ENCODE results near the gene ABCG2.

Gene ABCG2

DNA sequence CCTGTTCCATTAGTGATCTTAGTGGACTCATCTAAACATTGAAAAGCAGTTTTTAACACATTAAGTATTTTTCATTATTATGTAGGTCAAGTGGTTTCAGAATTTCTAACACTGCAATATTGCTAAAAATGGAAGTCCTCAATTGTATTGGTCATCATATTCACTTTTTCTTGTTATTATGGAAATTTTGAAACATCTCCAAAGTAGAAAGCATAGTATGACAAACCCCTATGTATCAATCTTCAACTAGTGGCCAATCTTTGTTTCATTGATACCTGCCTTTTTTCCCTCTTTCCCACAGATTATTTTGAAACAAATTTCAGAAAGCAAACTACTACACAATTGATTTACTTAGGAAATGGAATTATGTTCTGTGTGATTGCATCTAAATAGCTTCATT, 14.5 kb upstream of the ABCG2 start:
- no peak for DNase-seq (ENCODE audit: low read depth)
- no peak overlapping the region for H3K4me3 ChIP-seq (ENCODE audit: low read depth, low read length)
- TF ChIP-seq, protein P1, sequence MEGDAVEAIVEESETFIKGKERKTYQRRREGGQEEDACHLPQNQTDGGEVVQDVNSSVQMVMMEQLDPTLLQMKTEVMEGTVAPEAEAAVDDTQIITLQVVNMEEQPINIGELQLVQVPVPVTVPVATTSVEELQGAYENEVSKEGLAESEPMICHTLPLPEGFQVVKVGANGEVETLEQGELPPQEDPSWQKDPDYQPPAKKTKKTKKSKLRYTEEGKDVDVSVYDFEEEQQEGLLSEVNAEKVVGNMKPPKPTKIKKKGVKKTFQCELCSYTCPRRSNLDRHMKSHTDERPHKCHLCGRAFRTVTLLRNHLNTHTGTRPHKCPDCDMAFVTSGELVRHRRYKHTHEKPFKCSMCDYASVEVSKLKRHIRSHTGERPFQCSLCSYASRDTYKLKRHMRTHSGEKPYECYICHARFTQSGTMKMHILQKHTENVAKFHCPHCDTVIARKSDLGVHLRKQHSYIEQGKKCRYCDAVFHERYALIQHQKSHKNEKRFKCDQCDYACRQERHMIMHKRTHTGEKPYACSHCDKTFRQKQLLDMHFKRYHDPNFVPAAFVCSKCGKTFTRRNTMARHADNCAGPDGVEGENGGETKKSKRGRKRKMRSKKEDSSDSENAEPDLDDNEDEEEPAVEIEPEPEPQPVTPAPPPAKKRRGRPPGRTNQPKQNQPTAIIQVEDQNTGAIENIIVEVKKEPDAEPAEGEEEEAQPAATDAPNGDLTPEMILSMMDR (IDR thresholded peaks at IDR 0.05; ENCODE audit: control insufficient read depth, extremely low read depth, insufficient read depth): no peak

DNA sequence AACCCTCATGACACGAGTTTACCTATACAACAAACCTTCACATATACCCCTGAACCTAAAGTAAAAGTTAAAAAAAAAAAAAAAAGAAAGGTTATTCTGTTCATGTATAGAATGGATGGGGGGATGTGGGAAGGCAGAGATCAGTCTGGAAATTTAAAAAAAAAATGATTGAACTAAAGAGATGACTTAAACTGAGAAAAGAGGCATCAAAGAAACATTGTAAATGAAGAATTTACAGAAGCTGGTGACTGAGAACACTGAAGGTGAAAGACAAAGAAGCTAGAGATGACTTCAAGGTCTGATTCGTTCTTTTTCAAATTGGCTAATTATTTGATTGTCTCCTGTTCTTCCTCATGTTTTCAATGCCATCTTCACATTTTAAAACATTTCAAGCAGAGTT, 12.8 kb upstream of the ABCG2 start:
- H3K4me3 ChIP-seq (ENCODE audit: low read depth, low read length): no peak overlapping the region
- TF ChIP-seq, protein P1 (IDR thresholded peaks at IDR 0.05; ENCODE audit: control insufficient read depth, extremely low read depth, insufficient read depth): no peak

DNA sequence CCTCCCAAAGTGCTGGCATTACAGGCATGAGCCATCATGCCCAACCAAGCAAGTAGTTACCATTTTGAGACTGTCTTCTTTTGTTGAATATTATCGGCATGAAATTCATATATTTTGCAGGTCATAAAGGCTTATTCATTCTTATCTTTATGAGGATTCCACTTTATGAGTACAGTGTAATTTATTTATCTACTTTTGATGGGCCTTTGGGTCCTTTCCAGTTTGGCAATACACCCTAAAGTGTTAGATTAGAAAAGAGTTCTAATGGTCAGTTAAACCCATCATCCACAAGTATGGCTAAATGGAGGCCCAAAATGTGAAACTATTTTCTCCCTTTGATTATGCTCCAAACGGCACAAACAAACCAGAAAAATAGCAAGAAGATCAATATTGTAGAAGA, 10.9 kb upstream of the ABCG2 start:
- peak; percentile 52 for DNase-seq (ENCODE audit: low read depth)
- no peak overlapping the region for H3K4me3 ChIP-seq (ENCODE audit: low read depth, low read length)
- TF ChIP-seq, protein P1 (IDR thresholded peaks at IDR 0.05; ENCODE audit: control insufficient read depth, extremely low read depth, insufficient read depth): no peak

More for the DNA sequence above, 12.8 kb upstream of the ABCG2 start:
- DNase-seq (ENCODE audit: low read depth): no peak

DNA sequence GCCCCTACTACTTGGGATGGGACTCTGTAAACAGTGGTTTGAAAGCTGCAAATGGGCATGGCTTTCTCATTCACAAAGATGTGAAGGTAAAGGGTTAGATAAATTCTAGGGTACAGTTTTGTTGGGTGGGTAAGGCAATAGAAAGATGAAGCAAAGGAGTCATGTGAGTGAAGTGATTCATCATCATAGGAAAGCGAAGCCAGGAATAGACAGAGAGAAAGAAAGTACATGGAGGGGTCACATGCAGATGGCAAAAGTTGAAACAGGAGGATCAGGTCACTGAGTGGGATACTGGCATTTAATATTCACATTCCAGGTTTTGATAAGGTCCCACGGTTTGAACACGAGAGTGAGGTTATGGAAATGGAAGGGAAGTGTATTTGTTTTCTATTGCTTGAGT, 8.2 kb upstream of the ABCG2 start:
- H3K4me3 ChIP-seq (ENCODE audit: low read depth, low read length): no peak overlapping the region
- DNase-seq (ENCODE audit: low read depth): no peak
- TF ChIP-seq, protein P1 (IDR thresholded peaks at IDR 0.05; ENCODE audit: control insufficient read depth, extremely low read depth, insufficient read depth): no peak

DNA sequence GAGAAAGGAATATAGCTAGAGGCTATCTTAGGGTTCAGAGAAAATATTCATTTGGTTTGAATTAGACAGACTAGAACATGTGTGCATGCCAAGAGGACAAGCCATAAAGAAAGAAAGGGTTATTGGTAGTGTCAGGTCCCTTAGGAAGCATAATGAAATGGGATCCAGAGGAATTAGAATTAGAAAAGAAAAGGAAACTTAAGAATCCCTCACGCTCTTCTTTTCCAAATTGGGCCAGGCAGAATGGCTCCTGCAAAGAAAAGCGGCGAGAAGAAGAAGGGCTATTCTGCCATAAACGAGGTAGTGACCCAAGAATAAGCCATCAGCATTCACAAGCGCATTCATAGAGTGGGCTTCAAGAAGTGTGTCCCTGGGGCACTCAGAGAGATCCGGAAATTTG, 4.9 kb upstream of the ABCG2 start:
- no peak overlapping the region for H3K4me3 ChIP-seq (ENCODE audit: low read depth, low read length)
- TF ChIP-seq, protein P1 (IDR thresholded peaks at IDR 0.05; ENCODE audit: control insufficient read depth, extremely low read depth, insufficient read depth): no peak
- no peak for DNase-seq (ENCODE audit: low read depth)

DNA sequence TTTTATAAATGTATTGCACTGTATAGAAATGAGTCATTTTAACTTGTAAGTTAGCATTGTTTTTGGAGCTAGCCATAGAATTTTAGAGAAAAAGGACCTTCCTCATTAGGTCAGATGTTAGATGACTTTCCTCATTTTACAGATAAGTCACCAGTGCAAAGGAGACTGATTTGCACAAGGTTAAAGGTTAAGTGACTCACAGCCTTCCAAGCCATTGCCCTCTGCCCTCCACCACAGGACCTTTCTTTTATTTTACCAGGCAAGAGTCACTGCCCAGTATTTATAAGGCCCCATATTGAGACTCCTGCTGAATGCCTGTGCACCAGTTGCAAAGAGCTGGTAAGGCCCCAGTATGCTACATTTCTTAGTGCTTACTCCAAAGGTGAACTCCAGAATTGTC, 4.2 kb upstream of the ABCG2 start:
- no peak for DNase-seq (ENCODE audit: low read depth)
- TF ChIP-seq, protein P1 (IDR thresholded peaks at IDR 0.05; ENCODE audit: control insufficient read depth, extremely low read depth, insufficient read depth): no peak
- H3K4me3 ChIP-seq (ENCODE audit: low read depth, low read length): no peak overlapping the region

DNA sequence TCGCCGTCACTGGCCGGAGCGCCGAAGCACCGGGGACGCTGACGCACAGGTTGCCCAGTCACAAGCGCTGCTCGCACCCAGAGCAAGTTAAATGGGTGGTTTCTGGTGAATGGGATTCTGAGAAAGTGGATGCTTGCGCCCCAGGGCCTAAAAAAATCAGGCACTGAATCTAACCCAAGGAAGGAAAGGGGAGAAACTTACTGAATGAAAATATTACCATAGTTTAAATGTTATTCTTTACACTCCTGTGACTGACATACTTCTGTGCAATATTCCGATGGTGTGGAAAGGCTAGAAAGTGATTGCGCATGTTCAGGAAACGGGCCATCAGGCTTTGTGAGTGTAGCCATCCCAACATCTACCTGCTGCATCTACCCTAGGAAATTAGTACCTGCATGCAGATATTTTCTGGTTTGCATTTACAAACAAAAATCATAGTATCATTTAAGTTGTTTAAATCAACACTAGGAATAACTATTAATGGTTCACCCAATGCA, 838 bp upstream of the ABCG2 start:
- peak overlapping the region; percentile 42 for H3K4me3 ChIP-seq (ENCODE audit: low read depth, low read length)
- no peak for DNase-seq (ENCODE audit: low read depth)
- TF ChIP-seq, protein P1 (IDR thresholded peaks at IDR 0.05; ENCODE audit: control insufficient read depth, extremely low read depth, insufficient read depth): no peak
